Thyroid gland (tissue), 4 donors: ENCODE data around the gene SOST.

Experiments
- CTCF ChIP-seq, 6 experiments: fragments of 200-600 bp in 3 of 6; fragments of 450-650 bp in 3 of 6; sonication (generic) in 3 of 6; IDR thresholded peaks; one replicate each; pipeline ENCODE4 v1.5.1; 2016 to 2019; ENCODE audit warnings: antibody characterized with exemption in 6 of 6, mild to moderate bottlenecking in 2 of 6, inconsistent platforms in 1 of 6, moderate library complexity in 1 of 6
- POLR2A ChIP-seq, 2 donors: fragments of 450-650 bp; IDR thresholded peaks; one replicate each; pipeline ENCODE4 v1.6.1; 2017; ENCODE audit warnings: antibody characterized with exemption in 2 of 2, mild to moderate bottlenecking in 2 of 2, moderate library complexity in 1 of 2

DNA sequence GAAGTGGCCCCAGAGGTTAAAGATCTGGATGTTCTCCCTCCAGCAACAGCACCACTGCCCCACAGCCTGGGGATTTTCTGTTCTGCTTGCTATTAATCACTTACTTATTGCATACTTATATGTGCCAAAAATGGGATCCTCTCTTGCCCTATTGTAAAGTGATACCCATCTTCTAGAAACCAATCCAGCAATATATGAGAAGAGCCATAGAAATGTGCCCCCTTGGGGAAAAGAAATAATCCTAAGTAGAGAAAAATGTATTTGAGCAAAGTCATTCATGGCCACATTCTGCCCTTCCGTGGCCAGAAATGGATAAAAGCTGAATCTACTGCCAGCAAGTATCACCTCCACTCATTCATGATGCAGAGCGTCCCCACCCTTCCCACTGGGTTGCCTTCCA lies 20.9 kb downstream of the SOST start:
- no peak for TF ChIP-seq CTCF (IDR thresholded peaks at IDR 0.05)
- no peak for TF ChIP-seq POLR2A (IDR thresholded peaks at IDR 0.05)
